ENCODE measurements around the gene RICTOR.

RICTOR gene

GRCh38 chr5:38978036-38978435, 96.2 kb downstream of the RICTOR start:
- peaks cover 61% of the 10 kb centered on the region for H3K36me3 ChIP-seq
- H3K27me3 ChIP-seq = no peaks in the 10 kb centered on the region
- H3K4me1 ChIP-seq (ENCODE audit: control insufficient read depth in 1 of 2, insufficient read depth in 1 of 2, low read depth in 1 of 2, low read length in 1 of 2) = no peaks in the 10 kb centered on the region
- H3K4me3 ChIP-seq (ENCODE audit: low read depth in 1 of 2, low read length in 1 of 2) = no peak overlapping the region
- H3K9me3 ChIP-seq = no peaks in the 10 kb centered on the region
- no peak overlapping the region for H3K27ac ChIP-seq
- TF ChIP-seq CTCF (IDR thresholded peaks at IDR 0.05) = no peak

GRCh38 chr5:38968665-38969064, 105.5 kb downstream of the RICTOR start:
- Histone ChIP-seq H3K27ac (no peak overlapping the region), H3K27me3 (no peaks in the 10 kb centered on the region), H3K36me3 (peaks cover 83% of the 10 kb centered on the region), H3K4me1 (ENCODE audit: control insufficient read depth in 1 of 2, insufficient read depth in 1 of 2, low read depth in 1 of 2, low read length in 1 of 2) (no peaks in the 10 kb centered on the region), H3K4me3 (ENCODE audit: low read depth in 1 of 2, low read length in 1 of 2) (no peak overlapping the region), H3K9me3 (no peaks in the 10 kb centered on the region)
- TF ChIP-seq CTCF (IDR thresholded peaks at IDR 0.05) = no peak

- TF ChIP-seq CTCF (IDR thresholded peaks at IDR 0.05) = no peak
- Histone ChIP-seq H3K27me3 (no peaks in the 10 kb centered on the region), H3K36me3 (peaks cover 100% of the 10 kb centered on the region)
Measured at GRCh38 chr5:38961691-38962090, 112.5 kb downstream of the RICTOR start.

GRCh38 chr5:38953426-38954012, 120.7 kb downstream of the RICTOR start:
- no peak overlapping the region for H3K27ac ChIP-seq
- H3K4me3 ChIP-seq (ENCODE audit: low read depth in 1 of 2, low read length in 1 of 2) = no peak overlapping the region
- H3K4me1 ChIP-seq (ENCODE audit: control insufficient read depth in 1 of 2, insufficient read depth in 1 of 2, low read depth in 1 of 2, low read length in 1 of 2) = no peaks in the 10 kb centered on the region
- H3K9me3 ChIP-seq = no peaks in the 10 kb centered on the region
- no peak for TF ChIP-seq CTCF (IDR thresholded peaks at IDR 0.05)
- peaks cover 100% of the 10 kb centered on the region for H3K36me3 ChIP-seq
- H3K27me3 ChIP-seq = no peaks in the 10 kb centered on the region

More at GRCh38 chr5:38961691-38962090, 112.5 kb downstream of the RICTOR start:
- Histone ChIP-seq H3K9me3 (no peaks in the 10 kb centered on the region), H3K4me1 (ENCODE audit: control insufficient read depth in 1 of 2, insufficient read depth in 1 of 2, low read depth in 1 of 2, low read length in 1 of 2) (no peaks in the 10 kb centered on the region), H3K27ac (no peak overlapping the region), H3K4me3 (ENCODE audit: low read depth in 1 of 2, low read length in 1 of 2) (no peak overlapping the region)

- Histone ChIP-seq H3K4me3 (ENCODE audit: low read depth in 1 of 2, low read length in 1 of 2) (no peak overlapping the region), H3K27ac (no peak overlapping the region), H3K36me3 (peaks cover 100% of the 10 kb centered on the region), H3K4me1 (ENCODE audit: control insufficient read depth in 1 of 2, insufficient read depth in 1 of 2, low read depth in 1 of 2, low read length in 1 of 2) (no peaks in the 10 kb centered on the region), H3K9me3 (no peaks in the 10 kb centered on the region), H3K27me3 (no peaks in the 10 kb centered on the region)
- no peak for TF ChIP-seq CTCF (IDR thresholded peaks at IDR 0.05)
Measured at GRCh38 chr5:38948501-38948900, 125.7 kb downstream of the RICTOR start.
